ENCODE results near the gene HOXB3.

The HOXB3 gene

GRCh38 chr17:48567209-48567608 lies 22.8 kb downstream of the HOXB3 start:
- DNase-seq: no peak

GRCh38 chr17:48566717-48567116 lies 23.3 kb downstream of the HOXB3 start:
- no peak for DNase-seq

GRCh38 chr17:48565925-48566710 lies 23.9 kb downstream of the HOXB3 start:
- no peak for DNase-seq

GRCh38 chr17:48565022-48565554 lies 25.0 kb downstream of the HOXB3 start:
- DNase-seq: no peak

GRCh38 chr17:48564188-48565021 lies 25.6 kb downstream of the HOXB3 start:
- no peak for DNase-seq

- DNase-seq: no peak
Observed at GRCh38 chr17:48563867-48564187, 26.2 kb downstream of the HOXB3 start.

- no peak for DNase-seq
Observed at GRCh38 chr17:48563385-48563838, 26.6 kb downstream of the HOXB3 start.

GRCh38 chr17:48562934-48563333 lies 27.1 kb downstream of the HOXB3 start:
- DNase-seq: no peak

GRCh38 chr17:48561884-48562810 lies 27.9 kb downstream of the HOXB3 start:
- DNase-seq: no peak

GRCh38 chr17:48559840-48560817 lies 29.9 kb downstream of the HOXB3 start:
- DNase-seq: no peak

- no peak for DNase-seq
Observed at GRCh38 chr17:48559122-48559839, 30.8 kb downstream of the HOXB3 start.

- DNase-seq: no peak
Observed at GRCh38 chr17:48558831-48559121, 31.3 kb downstream of the HOXB3 start.

GRCh38 chr17:48558057-48558830 lies 31.8 kb downstream of the HOXB3 start:
- no peak for DNase-seq

- DNase-seq: no peak
Observed at GRCh38 chr17:48556576-48557401, 33.3 kb downstream of the HOXB3 start.

GRCh38 chr17:48556229-48556575 lies 33.8 kb downstream of the HOXB3 start:
- no peak for DNase-seq

- no peak for DNase-seq
Observed at GRCh38 chr17:48555258-48556228, 34.5 kb downstream of the HOXB3 start.

GRCh38 chr17:48554412-48555257 lies 35.4 kb downstream of the HOXB3 start:
- DNase-seq: no peak

All from activated CD4-positive, alpha-beta T cell treated with anti-CD3 and anti-CD28 coated beads, Interleukin-2, amount 50 U/mL, for 16 hours (primary cell).